Endometrial microvascular endothelial cells (primary cell): Measurements from ENCODE around the gene PRICKLE4. TPM values are rescaled to one million over a fixed set of nuclear protein-coding genes. Genes with fewer than 3 reads are reported as not detected.
"Not testable (repeated sequence)": the region's sequence is repeated elsewhere in the genome, so short reads cannot be mapped to it uniquely, and the experiment has no call there.

Experiments used
- in situ Hi-C: cut with HindIII; loops from 2 replicates; pipeline ENCODE4 v1.10.0; 2017; ENCODE audit warnings: low sequenced_read_pairs, low pct_unique_long_range_greater_than_20kb; ENCODE audit errors: inconsistent ontology term
- total RNA-seq: library from RNA; depleted of rRNA; stranded (reverse); fragments of >200 nt; gene quantifications from one replicate; pipeline ENCODE4 v1.2.3, GENCODE V29; 2015; ENCODE audit errors: inconsistent ontology term

The PRICKLE4 gene
- total RNA-seq, 1 donor from 2014 or later: 4.5 TPM

GRCh38 chr6:41786451-41787218 lies 6.1 kb downstream of the PRICKLE4 start:
- in situ Hi-C loops: loop anchor here (10.0 to 25.0 kb wide), 2 partner anchors 138 to 251 kb away; partner anchors contain the start of genes BYSL and MED20

DNA sequence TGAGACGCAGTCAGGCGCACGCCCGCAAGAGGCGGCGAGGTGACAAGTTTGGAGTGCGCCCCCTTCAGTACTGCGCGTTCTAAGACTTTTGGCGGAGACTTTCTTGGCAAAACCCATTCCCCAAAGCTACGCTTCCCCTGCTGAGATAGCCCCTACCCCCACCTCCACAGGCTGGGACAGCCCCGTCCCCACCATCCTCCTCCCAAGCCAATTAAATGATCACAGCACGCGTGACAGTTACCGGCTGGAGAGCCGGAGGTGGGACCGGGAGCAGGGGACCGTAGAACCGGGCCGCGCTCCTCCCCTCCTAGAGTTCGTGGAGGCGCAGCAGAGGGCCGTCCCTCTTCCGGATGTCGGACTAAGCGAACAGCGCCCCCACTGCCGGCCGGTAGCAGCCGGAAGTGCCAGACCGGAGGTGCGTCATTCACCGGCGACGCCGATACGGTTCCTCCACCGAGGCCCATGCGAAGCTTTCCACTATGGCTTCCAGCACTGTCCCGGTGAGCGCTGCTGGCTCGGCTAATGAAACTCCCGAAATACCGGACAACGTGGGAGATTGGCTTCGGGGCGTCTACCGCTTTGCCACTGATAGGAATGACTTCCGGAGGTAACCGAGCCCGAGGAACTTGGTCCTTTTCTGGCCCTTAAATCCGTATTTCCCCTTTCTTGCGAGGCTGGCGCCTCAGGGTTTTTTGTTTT lies 6.8 kb downstream of the PRICKLE4 start, which contains the start of gene TOMM6:
TOMM6 (plus strand) TSS at position 476 of the 699 bp plus-strand sequence; CDS start at position 480, 4 bp downstream.
- in situ Hi-C loops: loop anchor here (10.0 to 25.0 kb wide), 2 partner anchors 137 to 250 kb away; partner anchors contain the start of genes BYSL and MED20

DNA sequence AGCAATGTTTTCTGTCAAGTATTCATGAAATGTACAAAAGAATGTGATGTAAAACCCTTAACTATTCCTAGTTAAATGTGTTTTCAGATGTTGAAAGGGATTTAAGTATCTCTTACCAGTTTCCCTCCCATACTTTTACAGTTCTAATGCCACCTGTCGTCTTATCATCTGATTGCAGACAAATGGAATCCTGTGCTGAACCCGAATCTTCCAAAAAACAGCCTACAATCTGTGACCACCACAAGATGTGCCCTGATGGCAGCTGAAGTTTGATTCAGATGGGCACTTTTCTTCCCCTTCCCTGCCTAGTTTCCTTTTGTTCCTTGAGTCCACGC lies 8.8 kb downstream of the PRICKLE4 start:
- in situ Hi-C loops: loop anchor here (10.0 to 25.0 kb wide), 2 partner anchors 135 to 248 kb away; partner anchors contain the start of genes BYSL and MED20

DNA sequence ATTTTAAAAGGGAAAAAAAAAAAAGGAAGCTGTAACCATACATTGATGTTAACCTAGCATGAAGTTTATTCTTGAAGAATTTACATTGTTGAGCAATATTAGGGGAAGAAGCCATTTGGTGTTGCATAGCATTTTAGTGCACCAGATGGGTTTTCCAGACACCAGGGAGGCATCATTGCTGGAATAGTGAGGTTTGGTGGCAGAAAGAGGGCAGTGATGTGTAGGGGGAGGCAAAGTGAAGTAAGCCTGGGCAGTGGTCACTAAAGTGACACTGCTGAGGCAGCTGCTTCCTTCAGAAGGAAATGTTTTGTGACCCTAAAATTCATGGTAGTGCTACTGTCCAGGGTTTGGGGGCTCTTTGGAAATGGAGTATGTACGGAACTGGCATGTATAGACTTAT lies 9.5 kb downstream of the PRICKLE4 start:
- in situ Hi-C loops: loop anchor here (25.0 kb wide), 1 partner anchor 247 kb away; no protein-coding TSS in a partner anchor

GRCh38 chr6:41791305-41791704 lies 10.7 kb downstream of the PRICKLE4 start:
- in situ Hi-C loops: loop anchor here (25.0 kb wide), 1 partner anchor 246 kb away; no protein-coding TSS in a partner anchor

DNA sequence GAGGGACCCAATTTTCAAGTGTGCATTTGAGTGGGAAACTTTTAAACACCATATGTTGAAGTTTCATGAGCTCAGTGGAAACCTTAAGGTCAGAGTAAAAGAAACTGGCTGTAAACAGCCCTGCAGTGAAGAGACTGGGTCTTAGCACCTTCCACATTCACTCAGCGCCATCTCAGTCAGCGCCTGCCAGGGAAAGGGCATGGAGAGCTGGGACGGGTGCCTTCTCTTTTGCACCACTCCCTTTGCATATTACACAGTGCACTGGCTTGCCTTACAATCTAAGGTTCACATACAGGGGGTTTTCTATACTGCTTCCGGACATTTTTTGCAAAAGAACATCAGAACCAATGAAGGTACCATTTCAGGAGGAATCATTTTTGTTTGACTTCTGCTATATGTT lies 11.4 kb downstream of the PRICKLE4 start:
- in situ Hi-C loops: loop anchor here (25.0 kb wide), 1 partner anchor 245 kb away; no protein-coding TSS in a partner anchor

DNA sequence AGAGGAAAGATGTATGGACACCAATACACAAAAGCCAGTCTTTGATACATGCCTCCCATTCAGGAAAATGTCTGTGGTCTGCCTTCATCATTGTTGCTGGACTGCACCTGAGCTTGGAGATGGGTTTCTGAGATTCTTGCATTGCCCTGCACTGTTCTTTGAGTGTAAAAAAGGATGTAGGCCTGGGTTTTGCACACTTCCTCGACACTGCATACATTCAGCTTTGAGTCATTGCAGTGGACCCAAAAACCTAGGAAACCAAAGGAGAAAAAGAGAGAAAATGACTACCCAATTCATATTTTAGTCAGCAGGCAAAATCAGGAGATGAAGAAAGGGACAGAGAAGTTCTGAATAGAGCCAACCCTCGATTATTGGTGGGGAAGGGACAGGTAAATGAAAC lies 15.9 kb downstream of the PRICKLE4 start:
- in situ Hi-C loops: loop anchor here (25.0 kb wide), 1 partner anchor 241 kb away; no protein-coding TSS in a partner anchor

GRCh38 chr6:41798901-41799558 lies 18.4 kb downstream of the PRICKLE4 start:
- in situ Hi-C loops: loop anchor here (25.0 kb wide), 1 partner anchor 238 kb away; no protein-coding TSS in a partner anchor

DNA sequence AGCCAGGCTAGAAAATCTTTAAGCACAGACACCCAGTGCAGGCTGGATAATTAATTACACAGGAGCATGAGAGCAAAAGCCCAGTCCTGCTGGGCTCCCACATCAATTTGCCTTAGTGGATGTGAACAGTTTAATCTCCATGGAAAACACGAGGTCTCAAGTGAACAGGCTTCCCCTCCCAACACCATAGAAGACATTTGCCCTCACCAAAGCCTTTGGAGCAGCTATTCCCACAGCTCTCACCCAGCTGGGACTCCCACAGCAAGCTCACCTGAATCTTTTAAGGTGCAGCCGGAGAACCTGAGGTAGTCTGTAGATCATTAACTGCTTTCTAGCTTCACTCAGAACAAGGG lies 19.0 kb downstream of the PRICKLE4 start:
- in situ Hi-C loops: loop anchor here (25.0 kb wide), 1 partner anchor 238 kb away; no protein-coding TSS in a partner anchor

GRCh38 chr6:41801380-41801779 lies 20.8 kb downstream of the PRICKLE4 start:
- in situ Hi-C loops: no loop called here

DNA sequence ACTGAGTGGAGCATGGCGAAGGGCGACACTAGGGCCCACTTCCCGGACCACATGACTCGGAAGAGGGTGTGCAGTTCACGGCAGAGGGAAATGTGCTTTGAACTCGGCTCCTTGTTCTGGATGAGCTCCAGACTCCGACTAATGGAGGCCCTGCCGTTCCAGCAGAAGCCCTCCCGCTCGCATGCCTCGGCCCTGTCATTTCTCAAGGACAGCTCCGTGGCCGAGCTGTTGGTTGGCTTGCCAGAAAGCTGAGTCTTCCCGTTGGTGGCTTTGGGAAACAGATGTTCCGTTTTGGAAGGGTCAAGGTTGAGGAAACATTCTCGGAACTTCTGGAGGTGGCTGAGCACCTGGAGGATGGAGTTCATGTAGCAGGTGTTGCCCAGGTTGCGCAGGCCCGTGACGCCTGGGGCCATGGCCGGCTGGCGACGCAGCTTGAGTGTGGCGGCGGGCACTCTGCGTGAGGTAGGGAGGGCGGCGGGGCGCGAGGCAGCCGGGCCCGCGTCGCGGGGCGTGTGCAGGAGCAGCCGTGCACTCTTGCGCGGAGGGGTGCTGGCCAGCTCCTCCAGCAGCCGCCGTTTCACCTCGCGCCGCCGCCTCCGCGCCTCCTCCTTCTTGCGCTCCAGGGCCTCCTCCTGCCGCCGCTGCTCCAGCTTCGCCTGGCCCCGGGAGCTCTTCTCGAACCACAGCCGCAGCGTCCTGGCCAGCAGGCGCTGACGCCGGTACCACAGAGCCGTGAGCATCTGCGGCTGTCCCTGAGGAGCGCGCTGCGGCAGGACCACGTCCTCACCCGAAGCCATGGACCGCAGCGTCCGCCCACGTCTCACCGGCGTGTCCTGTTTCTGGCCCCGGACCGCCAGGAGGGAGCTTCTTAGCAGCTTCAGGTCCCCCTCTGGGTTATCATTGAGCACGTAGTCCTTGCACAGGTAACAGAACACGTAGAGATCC lies 25.5 kb downstream of the PRICKLE4 start:
- in situ Hi-C loops: no loop called here

DNA sequence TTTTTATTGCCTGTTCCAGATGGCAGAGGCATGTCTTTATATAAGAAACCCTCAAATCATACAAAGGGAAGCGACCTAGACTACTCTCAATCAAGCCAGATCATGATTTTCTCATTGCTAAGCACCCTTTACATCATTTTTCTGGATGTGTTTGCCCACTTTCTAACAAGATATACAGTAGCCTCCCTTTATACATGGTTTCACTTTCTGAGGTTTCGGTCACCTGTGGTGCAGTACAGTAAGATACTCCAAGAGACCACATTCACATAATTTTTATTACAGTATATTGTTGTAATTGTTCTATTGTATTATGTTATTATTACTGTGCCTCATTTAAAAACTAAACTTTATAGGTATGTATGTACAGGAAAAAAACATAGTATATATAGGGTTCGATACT lies 30.5 kb downstream of the PRICKLE4 start:
- in situ Hi-C loops: no loop called here

DNA sequence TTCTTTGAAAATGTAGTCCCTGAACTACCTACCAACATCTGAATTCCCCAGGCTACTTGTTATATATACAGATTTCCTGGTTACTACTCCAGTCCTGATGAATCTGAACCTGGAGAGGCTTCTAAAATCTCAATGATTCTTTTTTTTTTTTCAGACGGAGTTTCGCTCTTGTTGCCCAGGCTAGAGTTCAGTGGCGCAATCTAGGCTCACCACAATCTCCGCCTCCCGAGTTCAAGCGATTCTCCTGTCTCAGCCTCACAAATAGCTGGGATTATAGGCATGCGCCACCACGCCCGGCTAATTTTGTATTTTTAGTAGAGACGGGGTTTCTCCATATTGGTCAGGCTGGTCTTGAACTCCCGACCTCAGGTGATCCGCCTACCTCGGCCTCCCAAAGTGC lies 31.4 kb downstream of the PRICKLE4 start:
- in situ Hi-C loops: not testable (repeated sequence)

DNA sequence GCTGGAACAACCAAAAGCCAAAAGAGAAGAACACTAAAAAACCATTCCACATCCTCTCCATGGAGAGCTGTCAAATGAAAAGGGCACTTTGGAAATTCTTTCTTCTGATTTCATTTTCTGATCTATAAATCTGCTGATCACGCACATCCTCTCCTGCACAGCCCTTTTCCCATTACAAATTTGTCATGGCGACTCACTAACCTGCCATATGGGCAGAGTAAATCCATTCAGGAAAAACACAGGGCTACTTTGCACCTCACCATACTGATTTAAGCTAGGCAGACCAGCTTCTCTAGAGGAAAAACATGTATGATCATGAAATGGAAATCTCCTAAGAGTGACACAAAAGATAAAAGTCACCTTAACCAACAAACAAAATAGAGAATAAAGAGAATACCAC lies 32.9 kb downstream of the PRICKLE4 start:
- in situ Hi-C loops: no loop called here

DNA sequence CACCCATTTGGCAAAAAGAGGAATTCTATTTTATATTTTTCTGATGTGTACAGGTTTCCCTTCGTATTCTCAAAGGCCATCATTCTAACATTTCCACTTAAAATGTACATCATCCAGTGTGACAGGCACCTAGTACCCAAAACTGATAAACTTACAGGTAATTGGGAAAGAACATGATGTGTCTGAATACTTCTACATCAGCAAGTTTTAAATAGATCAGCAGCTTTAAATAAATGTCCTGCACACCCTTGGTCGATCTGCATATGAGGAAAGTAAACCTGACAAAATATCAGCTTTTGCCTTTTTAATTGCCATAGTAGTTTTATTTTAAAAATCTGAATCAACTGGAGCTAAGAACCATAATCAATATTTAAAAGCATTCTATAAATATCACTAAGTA lies 33.4 kb downstream of the PRICKLE4 start:
- in situ Hi-C loops: no loop called here

GRCh38 chr6:41814629-41815028 lies 34.0 kb downstream of the PRICKLE4 start:
- in situ Hi-C loops: no loop called here

DNA sequence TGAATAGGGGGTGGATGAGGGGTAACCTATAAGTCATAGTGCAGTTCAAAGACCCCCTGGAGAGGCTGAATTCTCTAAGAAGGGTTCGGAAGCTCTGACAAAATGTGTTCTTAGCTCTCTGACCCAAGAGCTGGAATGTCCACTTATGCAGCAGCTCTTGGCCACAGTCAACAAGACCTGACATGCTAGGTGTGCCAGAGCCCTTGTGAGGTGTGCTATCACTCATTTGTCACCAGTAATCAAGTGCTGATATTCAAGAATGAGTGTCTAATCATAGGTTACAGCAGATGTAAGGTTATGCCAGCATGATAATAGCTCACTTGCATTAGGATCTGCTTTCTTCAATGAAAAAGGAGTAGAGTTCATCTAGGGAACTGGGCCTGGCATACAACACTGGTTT lies 35.0 kb downstream of the PRICKLE4 start:
- in situ Hi-C loops: no loop called here
